Medulla oblongata (tissue), 1 donor: ENCODE results near the gene CITED4.

ENCODE experiments used
- DNase-seq: peaks from one replicate; pipeline ENCODE4 v3.0.0-alpha.2; 2015; ENCODE audit errors: extremely low spot score

CITED4 gene

DNA sequence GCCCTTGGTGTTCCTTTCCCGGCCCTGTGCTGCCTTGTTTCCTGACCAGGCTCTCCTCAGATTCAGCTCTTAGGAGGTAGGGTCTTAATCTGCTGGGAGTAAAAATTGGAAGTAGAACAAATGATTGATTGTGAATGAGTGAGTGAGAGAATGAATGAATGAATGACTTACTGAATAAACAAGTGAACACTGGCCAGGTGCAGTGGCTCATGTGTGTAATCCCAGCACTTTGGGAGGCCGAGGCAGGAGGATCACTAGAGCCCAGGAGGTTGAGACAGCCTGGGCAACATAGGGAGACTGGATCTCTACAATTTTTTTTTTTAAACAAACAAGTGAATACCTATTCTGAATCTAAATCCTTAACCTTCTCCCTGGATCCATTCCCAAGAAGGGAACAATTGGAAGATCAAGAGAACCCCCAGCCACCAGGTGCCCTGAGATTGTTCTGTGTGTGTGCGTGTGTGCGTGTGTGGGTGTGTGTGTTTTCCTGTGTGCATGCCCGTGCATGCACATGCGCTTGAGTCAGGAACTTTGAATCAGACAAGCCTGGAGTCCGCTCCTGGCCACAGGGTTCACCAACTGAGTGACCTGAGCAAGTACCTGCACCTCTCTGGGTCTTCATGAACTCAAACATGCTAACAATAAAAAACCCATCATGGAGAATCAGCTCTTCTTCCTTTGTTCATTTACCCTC is 24.3 kb upstream of the CITED4 start:
- no peak for DNase-seq

DNA sequence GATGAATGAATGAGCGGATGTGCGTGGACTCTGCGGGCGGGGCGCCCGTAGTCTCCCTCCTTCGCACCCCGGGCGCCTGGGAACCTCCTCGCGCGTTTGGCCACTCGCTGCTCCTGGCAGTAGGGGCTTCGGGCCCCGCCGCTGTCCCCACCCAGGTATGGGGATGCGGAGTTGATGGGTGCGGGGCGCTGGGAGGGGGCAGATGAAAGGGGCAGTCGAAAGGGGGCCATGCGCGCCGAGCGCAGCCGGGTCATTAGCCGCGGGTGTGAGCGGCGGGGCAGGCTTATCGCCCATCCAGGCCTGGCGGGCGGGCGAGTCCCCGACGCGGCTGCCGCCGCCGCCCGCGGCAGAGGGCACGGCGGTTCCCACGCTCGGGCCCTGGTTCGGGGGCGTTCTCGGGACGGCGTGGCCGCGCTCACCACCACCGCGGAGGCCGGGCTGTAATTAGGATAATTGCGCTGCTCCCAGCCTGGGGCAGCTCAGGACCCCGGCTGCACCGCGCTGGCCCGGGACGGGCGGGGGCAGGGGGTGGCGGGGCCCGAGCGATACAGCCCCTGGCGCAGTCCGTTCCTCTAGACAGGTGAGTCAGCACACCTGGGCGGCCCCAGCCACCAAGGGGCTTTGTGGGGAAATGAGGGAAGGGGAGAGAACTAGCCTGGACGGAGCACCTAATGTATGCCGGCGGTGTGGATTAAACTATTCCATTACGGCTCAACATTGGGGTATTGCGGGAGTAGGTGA is 22.1 kb upstream of the CITED4 start:
- DNase-seq, result no peak

DNA sequence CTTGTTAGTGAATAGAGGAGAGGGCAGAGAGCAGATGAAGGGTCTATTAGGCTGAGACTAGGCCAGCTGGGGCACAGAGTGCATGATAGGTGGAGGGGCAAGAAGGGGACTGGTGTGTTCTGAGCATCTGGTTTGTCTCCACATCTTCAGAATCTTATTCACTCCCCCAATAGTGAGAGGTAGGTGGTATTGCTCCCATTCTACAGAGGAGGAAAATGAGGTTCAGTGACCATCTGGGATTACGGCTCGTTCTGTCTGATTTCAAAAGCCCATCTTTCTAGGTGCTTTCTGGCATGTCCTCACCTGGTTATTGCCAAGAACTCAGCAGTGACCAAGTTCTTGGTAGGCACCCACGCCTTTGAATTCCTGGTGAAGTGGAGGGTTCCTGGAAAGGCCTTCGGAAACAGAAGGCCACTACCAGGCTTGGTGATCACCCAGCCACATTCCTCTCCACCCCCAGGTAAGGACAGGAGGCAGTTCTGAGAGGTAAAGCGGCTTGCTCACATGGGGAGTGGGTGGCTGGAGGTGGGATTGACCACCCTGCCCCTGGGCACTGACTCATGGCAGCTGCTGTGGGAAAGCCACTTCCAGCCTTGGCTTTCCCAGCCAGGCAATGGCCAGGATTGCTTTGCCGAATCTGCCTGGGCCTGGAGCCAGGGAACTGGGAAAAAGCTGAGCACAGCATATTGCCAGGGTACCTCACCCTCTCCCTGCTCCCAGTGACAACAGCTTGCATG is 18.8 kb upstream of the CITED4 start:
- no peak for DNase-seq

DNA sequence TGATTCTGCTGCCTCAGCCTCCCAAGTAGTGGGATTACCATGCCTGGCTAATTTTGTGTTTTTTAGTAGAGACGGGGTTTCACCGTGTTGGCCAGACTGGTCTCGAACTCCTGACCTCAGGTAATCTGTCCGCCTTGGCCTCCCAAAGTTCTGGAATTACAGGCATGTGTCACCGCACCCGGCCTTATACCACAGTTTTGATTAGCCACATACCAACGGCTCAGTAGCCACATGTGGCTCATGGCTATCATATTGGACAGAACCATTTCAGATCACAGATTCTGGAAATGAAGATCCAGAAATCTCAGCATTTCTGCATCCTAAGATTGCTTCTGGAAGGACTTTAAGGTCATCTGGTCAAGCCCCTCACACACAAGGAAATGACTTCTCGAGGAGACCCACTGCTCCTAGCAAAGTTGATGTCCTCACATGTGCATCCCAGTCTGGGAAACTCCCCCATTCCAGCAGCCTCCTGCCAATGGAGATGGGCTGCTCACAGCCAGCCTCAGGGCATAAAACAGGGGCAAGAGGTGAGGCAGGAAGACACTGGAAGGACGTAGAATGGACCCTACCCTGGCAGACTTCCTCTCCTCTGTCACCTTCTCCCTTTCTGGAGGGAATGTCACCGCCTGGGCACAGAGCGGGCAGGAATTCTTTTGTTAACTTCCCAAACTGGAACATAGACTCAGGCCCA is 17.5 kb upstream of the CITED4 start:
- no peak for DNase-seq

DNA sequence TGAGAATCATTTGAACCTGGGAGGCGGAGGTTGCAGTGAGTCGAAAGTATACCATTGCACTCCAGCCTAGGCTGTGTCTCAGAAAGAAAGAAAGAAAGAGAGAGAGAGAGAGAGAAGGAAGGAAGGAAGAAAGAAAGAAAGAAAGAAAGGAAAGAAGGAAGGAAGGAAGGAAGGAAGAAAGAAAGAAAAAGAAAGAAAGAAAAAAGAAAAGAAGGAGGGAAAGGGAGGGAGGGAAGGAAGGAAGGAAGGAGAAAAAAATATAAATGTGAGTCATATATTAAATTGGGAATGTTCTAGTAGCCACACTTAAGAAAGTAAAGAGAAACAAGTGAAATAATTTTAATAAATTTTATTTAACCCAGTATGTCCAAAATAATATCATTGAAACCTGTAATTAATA is 16.7 kb upstream of the CITED4 start:
- no peak for DNase-seq

DNA sequence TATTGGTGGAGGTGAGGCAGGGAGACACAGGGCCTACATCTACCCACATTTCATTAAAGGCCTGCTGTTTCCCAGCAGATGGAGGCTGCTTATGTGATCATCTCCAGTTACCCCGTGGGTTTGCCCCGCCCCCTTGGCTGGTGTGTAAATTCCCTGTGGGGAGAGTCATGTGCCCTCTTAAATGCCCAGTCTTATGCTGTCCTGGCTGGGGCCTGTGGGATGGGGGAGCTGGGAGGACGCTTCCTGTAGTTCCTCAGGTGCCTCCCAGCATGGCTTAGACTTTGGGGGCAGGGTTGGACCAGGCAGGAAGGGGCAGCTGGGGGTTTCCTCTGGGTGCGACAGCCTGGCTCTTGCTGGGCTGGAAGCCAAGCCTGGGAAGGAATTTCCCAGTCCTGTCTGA is 15.5 kb upstream of the CITED4 start:
- peak; percentile 18 for DNase-seq

DNA sequence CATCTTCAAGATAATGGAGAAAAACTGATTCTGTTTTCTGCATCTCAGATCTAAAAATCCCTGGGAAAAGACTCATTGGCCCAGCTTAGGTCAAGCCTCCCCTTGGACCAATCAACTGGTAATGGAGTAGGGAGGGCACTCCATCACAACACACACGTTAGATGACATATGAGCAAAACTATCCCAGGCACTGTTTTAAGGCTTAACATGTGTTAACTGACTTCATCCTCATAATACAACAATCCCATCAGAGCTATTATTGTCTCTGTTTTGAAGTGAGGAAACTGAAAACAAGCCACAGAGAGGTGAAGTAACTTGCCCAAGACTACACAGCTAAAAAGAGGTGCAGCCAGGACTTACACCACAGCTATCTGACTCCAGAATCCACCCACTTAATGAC is 14.7 kb upstream of the CITED4 start:
- no peak for DNase-seq

DNA sequence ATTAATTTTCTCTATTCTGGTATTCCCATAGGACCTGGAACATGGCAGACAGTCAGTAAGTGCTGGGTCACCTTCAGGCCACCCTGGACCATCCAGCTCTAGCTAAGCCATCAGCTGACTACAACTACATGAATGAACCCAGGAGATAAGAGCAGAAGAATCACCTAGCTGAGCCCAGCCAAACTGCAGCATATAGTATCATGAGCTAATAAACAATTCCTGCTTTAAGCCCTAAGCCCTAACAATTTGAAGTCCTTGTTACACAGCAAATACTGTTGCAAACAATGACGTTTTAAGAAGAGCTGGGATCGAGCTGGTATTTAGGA is 14.2 kb upstream of the CITED4 start:
- no peak for DNase-seq

DNA sequence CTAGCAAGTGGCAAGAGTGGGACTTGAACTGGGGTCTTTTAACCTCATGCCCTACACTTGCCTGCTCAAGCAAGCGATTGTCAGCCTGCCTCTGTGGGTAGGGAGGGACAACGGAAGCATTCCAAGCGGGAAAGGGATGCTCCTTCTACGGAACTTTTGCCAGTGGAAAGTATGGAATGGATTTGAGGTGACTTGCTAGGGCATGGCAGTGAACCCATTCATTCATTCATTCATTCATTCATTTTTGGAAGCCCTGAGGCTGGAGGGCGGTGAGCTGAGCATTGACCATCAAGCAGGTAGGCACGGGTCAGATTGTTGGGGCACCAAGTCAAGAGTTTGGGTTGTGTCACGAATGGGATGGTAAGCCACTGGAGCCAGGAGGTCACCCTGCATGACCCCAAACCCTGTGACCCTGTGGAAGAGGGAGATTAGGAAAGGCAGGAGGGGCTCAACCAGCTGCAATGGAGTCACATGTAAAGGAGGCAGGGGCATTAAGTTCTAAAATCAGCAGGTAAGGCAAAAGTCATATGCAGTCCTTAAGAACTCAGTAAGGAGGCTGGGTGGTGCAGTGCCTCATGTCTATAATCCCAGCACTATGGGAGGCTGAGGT is 11.8 kb upstream of the CITED4 start:
- DNase-seq, result no peak

DNA sequence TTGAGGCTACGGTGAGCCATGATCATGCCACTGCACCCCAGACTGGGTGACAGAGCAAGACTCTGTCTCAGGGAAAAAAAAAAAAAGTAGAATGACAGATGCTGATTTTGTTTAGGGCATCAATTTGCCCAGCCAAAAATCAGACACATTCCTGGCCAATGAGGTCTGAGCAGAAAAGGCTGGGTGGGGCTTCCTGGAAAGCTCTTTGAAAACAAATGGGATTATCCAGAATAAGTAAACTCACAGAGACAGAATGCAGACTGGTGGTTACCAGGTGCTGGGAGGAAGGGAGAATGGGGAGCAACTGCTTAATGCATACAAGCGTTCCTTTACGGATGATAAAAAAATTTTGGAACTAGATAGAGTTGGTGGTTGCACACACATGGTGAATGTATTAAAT is 10.1 kb upstream of the CITED4 start:
- no peak for DNase-seq

DNA sequence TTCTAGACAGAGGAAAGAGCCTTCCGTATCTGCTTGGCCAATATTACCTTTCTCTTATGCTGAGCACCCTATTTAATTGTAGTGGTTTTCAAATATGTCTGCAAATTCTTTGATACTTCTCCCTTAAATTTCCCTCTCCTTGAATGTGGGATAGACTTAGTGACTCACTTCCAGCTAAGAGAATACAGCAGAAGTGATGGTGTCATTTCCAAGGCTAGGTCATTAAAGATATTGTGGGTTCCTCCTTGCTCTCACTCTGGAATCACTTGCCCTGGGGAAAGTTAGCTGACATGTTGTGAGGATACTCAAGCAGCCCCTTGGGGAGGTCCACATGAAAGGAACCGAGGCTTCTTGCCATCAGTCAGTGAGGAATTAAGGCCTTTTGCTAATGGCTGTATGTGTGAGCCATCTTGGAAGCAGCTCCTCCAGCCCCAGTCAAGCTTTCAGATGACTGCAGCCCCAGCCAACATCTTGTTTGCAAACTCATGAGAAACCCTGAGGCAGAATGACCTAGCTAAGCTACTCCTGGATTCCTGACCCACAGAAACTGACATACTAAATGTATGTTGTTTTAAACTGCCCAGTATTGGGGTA is 8.1 kb upstream of the CITED4 start:
- DNase-seq, result no peak

DNA sequence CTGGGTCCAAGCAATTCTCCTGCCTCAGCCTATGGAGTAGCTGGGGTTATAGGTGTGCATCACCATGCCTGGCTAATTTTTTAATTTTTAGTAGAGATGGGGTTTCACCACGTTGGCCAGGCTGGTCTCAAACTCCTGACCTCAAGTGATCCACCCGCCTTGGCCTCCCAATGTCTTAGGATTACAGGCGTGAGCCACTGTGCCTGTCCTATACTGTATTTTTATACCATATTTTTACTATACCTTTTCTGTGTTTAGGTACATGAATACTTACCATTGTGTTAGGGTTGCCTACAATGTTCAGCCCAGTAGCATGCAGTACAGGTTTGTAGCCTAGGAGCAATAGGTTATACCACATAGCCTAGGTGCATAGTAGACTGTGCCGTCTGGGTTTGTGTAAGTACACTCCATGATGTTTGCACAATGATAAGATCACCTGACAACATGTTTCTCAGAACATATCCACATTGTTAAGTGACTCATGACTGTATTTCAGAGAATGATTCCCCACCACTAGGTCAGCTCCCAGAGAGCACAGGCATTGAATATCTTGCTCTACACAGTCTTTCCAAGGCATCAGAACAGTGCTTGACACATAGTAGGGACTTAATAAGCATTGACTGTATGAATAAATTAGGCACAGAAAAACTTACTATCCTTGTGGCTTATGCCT is 6.0 kb upstream of the CITED4 start:
- DNase-seq, result no peak

DNA sequence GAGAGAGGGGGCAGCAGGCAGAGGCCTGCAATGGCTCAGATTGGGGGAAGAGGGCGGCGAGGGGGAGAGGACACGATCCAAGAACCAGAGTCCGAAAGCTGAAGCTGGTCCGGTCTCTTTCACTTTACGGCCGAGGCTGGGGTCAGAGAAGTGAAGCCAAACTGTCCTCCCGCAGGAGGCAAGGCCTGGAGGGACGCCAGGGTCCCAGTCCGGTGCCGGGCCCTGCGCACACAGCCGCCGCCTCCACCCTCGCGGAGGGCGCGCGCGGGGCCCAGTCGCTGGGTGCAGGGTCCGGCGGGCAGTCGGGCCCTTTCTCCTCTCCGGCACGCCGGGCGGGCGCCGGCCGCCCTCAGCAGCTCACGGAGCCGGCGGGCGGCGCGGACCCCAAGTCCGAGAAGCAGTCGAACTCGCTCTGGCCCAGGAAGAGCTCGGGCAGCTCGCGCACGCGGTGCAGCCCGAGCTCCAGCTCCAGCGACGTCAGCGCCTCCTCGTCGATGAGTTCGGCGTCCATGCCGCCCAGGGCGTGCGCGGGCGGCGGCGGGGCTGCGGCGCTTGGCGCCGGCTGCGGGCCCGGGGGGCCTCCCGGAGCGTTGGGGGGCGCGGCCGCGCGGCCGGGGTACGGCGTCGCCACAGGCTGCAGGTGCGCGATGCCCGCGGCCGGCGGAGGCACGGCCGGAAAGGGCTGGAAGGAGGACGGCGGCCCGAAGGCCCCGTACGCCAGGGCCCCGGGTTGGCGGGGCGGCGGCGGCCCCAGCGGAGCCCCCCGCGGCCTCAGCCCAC is 749 bp downstream of the CITED4 start:
- no peak for DNase-seq

DNA sequence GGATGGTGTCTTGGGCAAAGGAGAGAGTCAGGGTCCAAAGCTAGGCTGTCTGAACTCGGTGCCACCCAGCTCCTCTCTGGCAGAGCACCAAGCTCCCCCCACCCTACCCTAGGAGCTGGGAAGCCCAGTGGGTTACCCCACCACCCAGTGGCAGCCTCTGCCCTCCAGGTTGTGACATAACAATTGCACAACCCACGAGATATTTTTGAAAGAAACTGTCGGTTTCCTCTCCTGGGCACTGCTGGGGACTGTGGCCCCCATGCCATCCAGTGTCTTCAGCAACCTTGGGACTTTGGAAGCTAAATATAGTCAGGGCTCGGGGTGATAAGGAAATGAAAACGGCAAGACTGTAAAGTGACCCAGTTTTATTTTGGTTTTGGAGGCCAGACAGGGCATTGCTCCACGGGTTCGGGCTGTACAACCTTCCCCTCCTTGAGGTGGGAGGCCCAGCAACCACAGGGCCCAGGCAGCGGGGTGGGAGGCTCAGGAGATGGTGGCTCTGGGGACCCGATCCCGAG is 1.4 kb downstream of the CITED4 start:
- peak; percentile 38 for DNase-seq

DNA sequence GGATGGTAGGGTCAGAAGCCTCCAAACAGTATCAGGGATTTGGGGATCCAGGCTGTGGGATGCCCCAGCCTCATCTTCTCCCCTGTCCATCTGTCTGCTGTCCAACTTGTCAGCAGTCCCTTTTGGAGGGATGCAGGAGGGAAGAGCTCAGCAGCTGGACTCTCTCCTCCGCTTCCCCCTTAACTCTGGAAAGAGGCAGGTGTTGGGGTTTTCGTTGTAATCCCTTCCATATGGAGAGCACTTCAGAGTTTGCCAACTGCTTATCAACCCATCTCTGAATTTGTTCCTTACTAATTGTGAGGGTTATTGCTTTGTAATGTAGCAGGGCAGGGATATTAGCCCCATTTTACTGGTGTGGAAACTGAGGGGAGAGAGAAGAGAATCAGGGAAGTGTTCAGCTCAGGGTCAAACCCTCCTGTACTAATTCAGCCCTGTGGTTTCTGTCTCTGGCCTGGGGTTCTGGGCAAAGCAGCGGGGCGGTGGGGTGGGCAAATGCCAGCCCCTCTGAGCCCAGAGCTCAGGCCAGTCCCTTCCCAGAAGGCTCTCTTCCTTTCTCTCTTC is 3.2 kb downstream of the CITED4 start:
- DNase-seq, result no peak

DNA sequence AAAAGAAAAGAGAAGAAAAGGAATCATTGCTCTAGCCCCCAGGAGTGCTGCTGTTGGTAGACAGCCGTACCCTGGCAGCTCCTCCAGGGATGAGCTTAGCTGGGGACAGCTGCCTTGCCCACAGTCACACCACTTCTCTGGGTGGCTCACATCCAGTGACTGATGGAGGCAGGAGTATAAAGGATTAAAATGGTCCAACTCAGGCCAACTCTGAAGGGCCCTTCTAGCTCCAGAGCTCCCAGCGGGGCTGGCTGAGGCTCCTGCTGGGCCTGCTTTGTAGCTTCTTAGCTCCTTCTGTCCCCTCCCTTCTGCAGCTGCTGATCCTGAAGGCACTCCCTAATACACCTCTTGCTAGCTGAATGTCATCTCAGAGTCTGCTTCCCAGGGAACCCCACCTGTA is 4.4 kb downstream of the CITED4 start:
- DNase-seq, result no peak

DNA sequence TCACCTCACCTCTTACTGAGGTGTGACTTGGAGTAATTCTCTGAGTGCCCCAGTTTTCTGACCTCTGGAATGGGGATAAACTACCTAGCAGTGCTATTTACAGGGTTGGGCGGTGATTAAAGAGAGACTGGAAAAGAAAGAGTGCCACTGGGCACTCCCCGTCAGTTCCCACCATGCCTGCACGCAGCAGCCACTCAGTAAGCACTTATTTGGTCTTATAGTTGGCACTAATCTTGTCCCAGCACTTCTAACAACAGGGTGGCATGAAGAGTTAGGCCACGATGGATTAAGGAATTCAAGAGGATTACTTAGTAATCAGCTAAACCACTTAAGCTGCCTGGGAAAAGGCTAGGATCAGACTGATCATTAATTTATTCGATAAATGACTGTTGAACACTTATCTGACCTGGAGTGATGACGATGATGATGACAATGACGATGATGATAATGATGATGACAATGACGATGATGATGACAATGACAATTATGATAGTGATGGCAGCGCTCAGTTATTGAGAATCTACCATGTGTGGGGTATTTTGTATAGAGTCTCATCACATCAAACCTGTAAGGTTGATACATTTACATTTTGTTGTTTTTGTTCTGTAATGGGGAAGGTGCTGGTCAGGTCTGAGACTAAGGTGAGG is 5.4 kb downstream of the CITED4 start:
- DNase-seq, result no peak

DNA sequence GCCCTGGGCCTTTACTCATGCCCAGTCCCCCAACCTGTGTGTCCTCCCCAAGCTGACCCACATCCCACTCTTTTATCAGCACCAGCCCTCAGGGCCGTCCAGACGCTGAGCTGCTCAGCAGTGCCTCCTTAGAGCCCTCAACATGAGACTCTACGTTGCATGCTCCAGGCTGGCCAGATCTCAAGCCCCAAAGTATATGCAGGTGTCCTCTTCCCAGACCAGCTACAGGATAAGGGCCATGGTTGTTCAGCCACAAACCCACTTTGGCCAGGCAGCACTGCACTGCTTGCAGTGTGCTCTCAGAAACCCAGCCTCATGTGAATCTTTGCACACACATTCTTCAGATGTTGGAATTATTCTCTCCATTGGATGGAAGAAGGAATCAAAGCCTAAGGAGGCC is 6.0 kb downstream of the CITED4 start:
- no peak for DNase-seq

DNA sequence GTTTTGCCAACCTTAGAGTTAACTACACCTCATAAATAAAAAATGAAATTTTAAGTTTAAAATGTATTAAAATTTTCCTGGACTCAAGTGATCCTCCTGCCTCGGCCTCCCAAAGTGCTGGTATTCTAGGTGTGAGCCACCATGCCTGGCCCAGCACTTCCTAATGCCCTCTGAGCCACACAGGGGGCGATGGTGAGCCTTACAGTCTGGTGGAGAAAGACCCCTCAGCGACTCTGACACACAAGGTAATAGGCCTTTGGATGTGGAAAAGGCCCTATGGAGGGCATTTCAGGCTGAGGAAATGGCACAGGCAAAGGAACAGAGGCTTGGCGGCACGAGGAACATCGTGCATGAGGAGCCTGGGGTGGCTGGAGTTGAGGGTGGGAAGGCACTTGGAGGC is 6.7 kb downstream of the CITED4 start:
- DNase-seq, result no peak

DNA sequence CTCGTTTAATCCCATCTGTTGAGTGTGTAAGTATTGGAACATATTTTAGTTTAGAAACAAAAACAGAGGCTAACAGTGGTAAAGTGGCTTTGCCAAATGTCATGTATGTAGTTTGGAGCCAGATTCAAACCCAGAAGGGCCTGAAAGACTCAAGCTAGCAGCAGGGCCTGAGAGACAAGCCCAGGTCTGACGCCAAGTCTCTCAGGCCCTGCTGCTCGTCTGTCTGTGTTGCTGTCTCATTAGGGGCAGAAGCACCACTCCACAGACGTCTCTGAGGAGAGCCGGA is 8.3 kb downstream of the CITED4 start:
- no peak for DNase-seq
